Endodermal cell (in vitro differentiated cells): ENCODE results near the gene CCDC192. TPM values are rescaled to one million over a fixed set of nuclear protein-coding genes. Genes with fewer than 3 reads are reported as not detected.

Source experiments
- DNase-seq: peaks from one replicate; pipeline ENCODE4 v3.0.0-alpha.2; 2017
- H3K27ac ChIP-seq: 2 replicates; pipeline ENCODE4 v1.5.1; 2013; ENCODE audit warnings: mild to moderate bottlenecking, low read depth, low read length, moderate library complexity
- H3K27me3 ChIP-seq: 2 replicates; pipeline ENCODE4 v1.6.1; 2013; ENCODE audit warnings: mild to moderate bottlenecking, low read length, moderate library complexity; ENCODE audit not compliant: insufficient read depth, control insufficient read depth, poor library complexity, severe bottlenecking
- H3K36me3 ChIP-seq: 2 replicates; pipeline ENCODE4 v1.7.0; 2013; ENCODE audit warnings: mild to moderate bottlenecking, low read length, moderate library complexity; ENCODE audit not compliant: control insufficient read depth, insufficient read depth
- H3K4me1 ChIP-seq: one replicate; pipeline ENCODE4 v1.7.0; 2013; ENCODE audit warnings: low read length; ENCODE audit not compliant: control insufficient read depth, insufficient read depth
- H3K4me3 ChIP-seq: 2 replicates; pipeline ENCODE4 v1.5.1; 2013; ENCODE audit warnings: mild to moderate bottlenecking, low read length, moderate library complexity
- H3K9ac ChIP-seq: 2 replicates; pipeline ENCODE4 v1.6.1; 2013; ENCODE audit warnings: mild to moderate bottlenecking, low read length, moderate library complexity; ENCODE audit not compliant: poor library complexity, severe bottlenecking; ENCODE audit errors: extremely low read depth
- H3K9me3 ChIP-seq: 2 replicates; pipeline ENCODE4 v1.6.1; 2013; ENCODE audit warnings: mild to moderate bottlenecking, low read length, moderate library complexity; ENCODE audit not compliant: control insufficient read depth
- H3K27ac Mint-ChIP-seq: 2 replicates; pipeline ENCODE4 v1.8.0; 2020; ENCODE audit warnings: mixed read lengths
- H3K27me3 Mint-ChIP-seq: 2 replicates; pipeline ENCODE4 v1.8.0; 2021; ENCODE audit warnings: mild to moderate bottlenecking, mixed read lengths; ENCODE audit not compliant: insufficient read depth
- H3K36me3 Mint-ChIP-seq: 2 replicates; pipeline ENCODE4 v1.8.0; 2020; ENCODE audit warnings: low read depth, mixed read lengths
- H3K4me1 Mint-ChIP-seq: 2 replicates; pipeline ENCODE4 v1.8.0; 2020; ENCODE audit warnings: mixed read lengths
- H3K4me3 Mint-ChIP-seq: 2 replicates; pipeline ENCODE4 v1.8.0; 2020; ENCODE audit warnings: mild to moderate bottlenecking, moderate library complexity, mixed read lengths
- H3K9me3 Mint-ChIP-seq: 2 replicates; pipeline ENCODE4 v1.8.0; 2020; ENCODE audit warnings: mild to moderate bottlenecking, mixed read lengths
- CTCF ChIP-seq: fragments of 200-600 bp; sonication (generic); conservative IDR thresholded peaks from 2 replicates; pipeline ENCODE4 v1.5.0; 2021; ENCODE audit warnings: antibody characterized with exemption, mild to moderate bottlenecking
- WGBS, 2 experiments: methylation state at CpG; one replicate each; pipeline versions ENCODE4 v1.1.5 to v1.1.7; 2013; ENCODE audit warnings: missing lambda C conversion rate in 2 of 2, mixed read lengths in 1 of 2; ENCODE audit not compliant: insufficient coverage in 1 of 2, insufficient read length in 1 of 2; 5-methylcytosine and 5-hydroxymethylcytosine counted together
- total RNA-seq, 2 donors: library from RNA; stranded (reverse); fragmentation: NEBNext Ultra II Directional in 1 of 2; extraction: Animal tissue kit (Norgen Biotek cat#: 25700) in 1 of 2; gene quantifications; 2 replicates in 1 of 2; 3 replicates in 1 of 2; pipeline ENCODE4 v1.2.1, GENCODE V29; 2021

Gene CCDC192
- total RNA-seq, 2 donors from 2014 or later: 0.48 to 1.3 TPM

GRCh38 chr5:127887282-127887681 lies 184.1 kb downstream of the CCDC192 start:
- Mint-ChIP-seq H3K27ac (no peak overlapping the region), H3K27me3 (no peaks in the 10 kb centered on the region), H3K4me3 (no peak overlapping the region), H3K4me1 (peaks cover under 1% of the 10 kb centered on the region), H3K36me3 (no peaks in the 10 kb centered on the region), H3K9me3 (no peaks in the 10 kb centered on the region)
- H3K9me3 ChIP-seq: no peaks in the 10 kb centered on the region
- DNase-seq: no peak
- H3K27me3 ChIP-seq: no peaks in the 10 kb centered on the region
- no peaks in the 10 kb centered on the region for H3K4me1 ChIP-seq
- H3K9ac ChIP-seq: no peak overlapping the region
- no peak overlapping the region for H3K27ac ChIP-seq
- no peak for TF ChIP-seq CTCF
- WGBS, 2 experiments: no CpG with 5 or more reads among the region's 1 CpG
- H3K36me3 ChIP-seq: no peaks in the 10 kb centered on the region
- no peak overlapping the region for H3K4me3 ChIP-seq

- no peak for DNase-seq
- Mint-ChIP-seq H3K4me1 (no peaks in the 10 kb centered on the region), H3K27me3 (no peaks in the 10 kb centered on the region), H3K9me3 (no peaks in the 10 kb centered on the region), H3K36me3 (no peaks in the 10 kb centered on the region), H3K4me3 (no peak overlapping the region), H3K27ac (no peak overlapping the region)
- Histone ChIP-seq H3K9me3 (no peaks in the 10 kb centered on the region), H3K36me3 (no peaks in the 10 kb centered on the region), H3K4me3 (no peak overlapping the region), H3K27ac (no peak overlapping the region), H3K4me1 (no peaks in the 10 kb centered on the region), H3K9ac (no peak overlapping the region), H3K27me3 (no peaks in the 10 kb centered on the region)
- WGBS, 2 experiments: 92 to 100% methylated on average over 1 of the region's 1 CpG
- TF ChIP-seq CTCF: no peak
These were observed 188.8 kb downstream of the CCDC192 start for GRCh38 chr5:127891942-127892341.

GRCh38 chr5:127892467-127893207 lies 189.4 kb downstream of the CCDC192 start:
- 92% methylated on average over 6 of the region's 6 CpGs for WGBS, 2 experiments
- H3K27ac Mint-ChIP-seq: no peak overlapping the region

More at GRCh38 chr5:127892467-127893207, 189.4 kb downstream of the CCDC192 start:
- no peak for DNase-seq
- no peak overlapping the region for H3K27ac ChIP-seq
- no peak overlapping the region for H3K4me3 Mint-ChIP-seq
- H3K4me1 Mint-ChIP-seq: no peaks in the 10 kb centered on the region
- no peaks in the 10 kb centered on the region for H3K4me1 ChIP-seq
- H3K4me3 ChIP-seq: no peak overlapping the region
- no peaks in the 10 kb centered on the region for H3K36me3 Mint-ChIP-seq
- no peak for TF ChIP-seq CTCF
- no peak overlapping the region for H3K9ac ChIP-seq
- no peaks in the 10 kb centered on the region for H3K27me3 ChIP-seq
- no peaks in the 10 kb centered on the region for H3K36me3 ChIP-seq
- no peaks in the 10 kb centered on the region for H3K27me3 Mint-ChIP-seq
- no peaks in the 10 kb centered on the region for H3K9me3 Mint-ChIP-seq
- H3K9me3 ChIP-seq: no peaks in the 10 kb centered on the region
